GM10248 (cell line): ENCODE measurements around the gene BAHCC1.

Experiments used
- CTCF ChIA-PET: fragments of 300-600 bp; sonication (Branson Sonifier 250); formaldehyde crosslinking; extraction: SDS; loops from one replicate; lab custom pipeline; 2021; ENCODE audit warnings: antibody characterized with exemption; lab: Yijun Ruan, JAX
- POLR2A ChIA-PET: fragments of 350-650 bp; sonication (Branson Sonifier 250); formaldehyde crosslinking; extraction: SDS; loops from one replicate; lab custom pipeline; 2020; ENCODE audit warnings: antibody characterized with exemption; lab: Yijun Ruan, JAX
- DNase-seq: peaks from one replicate; pipeline ENCODE4 v3.0.0; 2012; ENCODE audit errors: extremely low spot score
- TF ChIP-seq, protein P1 (sequence below): IDR thresholded peaks from 2 replicates; pipeline ENCODE4 v1.5.1; 2012; ENCODE audit warnings: mild to moderate bottlenecking, low read depth; ENCODE audit errors: extremely low read depth, missing control alignments, control extremely low read depth

BAHCC1 gene

DNA sequence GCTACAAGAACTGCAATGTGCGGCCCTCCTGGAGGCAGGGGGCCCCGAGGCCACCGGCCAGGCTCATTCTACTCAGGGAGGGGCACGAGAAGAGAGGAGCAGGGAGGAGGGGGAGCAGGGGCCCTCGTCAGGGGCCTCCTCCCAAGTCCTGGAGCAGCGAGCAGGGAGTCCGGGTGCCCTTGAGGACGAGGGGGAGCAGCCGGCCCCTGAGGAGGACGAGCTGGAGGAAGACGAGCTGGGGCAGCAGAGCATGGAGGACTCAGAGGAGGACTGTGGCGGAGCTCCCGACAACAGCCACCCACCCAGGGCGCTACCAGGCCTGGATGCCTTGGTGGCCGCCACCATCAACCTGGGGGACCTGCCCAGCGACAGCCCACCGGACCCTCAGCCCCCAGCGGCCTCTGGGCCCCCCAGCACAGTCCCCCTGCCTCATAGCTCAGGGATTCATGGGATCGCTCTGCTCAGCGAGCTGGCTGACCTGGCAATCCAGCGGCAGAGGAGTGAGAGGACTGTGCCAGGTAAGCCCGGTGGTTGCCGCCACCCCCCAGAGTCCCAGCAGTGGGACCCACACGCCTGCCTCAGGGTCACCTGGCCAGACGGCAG is 52.2 kb downstream of the BAHCC1 start:
- TF ChIP-seq, protein P1, sequence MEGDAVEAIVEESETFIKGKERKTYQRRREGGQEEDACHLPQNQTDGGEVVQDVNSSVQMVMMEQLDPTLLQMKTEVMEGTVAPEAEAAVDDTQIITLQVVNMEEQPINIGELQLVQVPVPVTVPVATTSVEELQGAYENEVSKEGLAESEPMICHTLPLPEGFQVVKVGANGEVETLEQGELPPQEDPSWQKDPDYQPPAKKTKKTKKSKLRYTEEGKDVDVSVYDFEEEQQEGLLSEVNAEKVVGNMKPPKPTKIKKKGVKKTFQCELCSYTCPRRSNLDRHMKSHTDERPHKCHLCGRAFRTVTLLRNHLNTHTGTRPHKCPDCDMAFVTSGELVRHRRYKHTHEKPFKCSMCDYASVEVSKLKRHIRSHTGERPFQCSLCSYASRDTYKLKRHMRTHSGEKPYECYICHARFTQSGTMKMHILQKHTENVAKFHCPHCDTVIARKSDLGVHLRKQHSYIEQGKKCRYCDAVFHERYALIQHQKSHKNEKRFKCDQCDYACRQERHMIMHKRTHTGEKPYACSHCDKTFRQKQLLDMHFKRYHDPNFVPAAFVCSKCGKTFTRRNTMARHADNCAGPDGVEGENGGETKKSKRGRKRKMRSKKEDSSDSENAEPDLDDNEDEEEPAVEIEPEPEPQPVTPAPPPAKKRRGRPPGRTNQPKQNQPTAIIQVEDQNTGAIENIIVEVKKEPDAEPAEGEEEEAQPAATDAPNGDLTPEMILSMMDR: no peak
- no peak for DNase-seq
- CTCF ChIA-PET: interaction anchor here (1.1 kb wide), 1 partner anchor 10 kb away, joined by 3 read pairs; no protein-coding TSS in a partner anchor
- POLR2A ChIA-PET: no interaction called here

DNA sequence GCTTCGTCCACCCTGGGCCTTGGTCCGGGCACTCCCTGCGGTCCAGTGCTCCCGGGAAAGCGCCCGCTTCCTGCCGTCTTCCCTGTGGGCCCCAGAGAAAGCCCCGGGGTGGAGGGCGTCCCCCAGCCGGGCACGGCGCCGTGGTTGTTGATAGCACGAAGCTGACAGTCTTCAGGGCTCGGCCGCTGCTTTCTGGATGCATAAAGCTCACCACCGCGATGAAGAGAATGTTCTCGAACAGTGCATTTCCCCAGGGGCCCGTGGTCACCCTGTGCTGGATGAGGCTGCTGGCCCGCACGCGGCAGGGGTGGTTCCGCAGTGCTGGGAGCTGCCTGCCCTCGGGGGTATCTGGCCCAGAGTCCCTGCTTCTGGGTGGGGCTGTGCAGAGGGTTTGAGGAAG is 53.2 kb downstream of the BAHCC1 start:
- ChIA-PET POLR2A (no interaction called here), CTCF (no interaction called here)
- TF ChIP-seq, protein P1: no peak
- no peak for DNase-seq

DNA sequence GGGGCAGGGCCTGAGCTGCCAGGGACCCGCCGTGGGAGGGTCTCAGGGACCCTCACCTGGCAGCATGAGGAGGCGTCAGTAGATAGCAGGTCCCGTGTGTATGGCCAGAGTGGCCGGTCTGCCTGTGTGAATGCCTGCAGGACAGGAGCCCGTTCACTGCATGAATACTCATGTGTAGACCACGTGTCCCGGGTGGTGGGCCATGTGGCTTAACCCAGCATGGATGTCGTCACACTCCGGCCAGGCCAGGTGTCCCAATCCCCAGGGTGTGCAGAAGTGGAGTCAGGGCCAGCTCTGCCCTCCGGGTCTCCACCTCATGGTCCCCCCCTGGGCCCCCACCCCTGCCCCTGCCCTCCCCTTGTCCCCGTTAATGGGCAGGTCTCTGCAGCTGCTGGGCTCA is 53.7 kb downstream of the BAHCC1 start:
- POLR2A ChIA-PET: no interaction called here
- TF ChIP-seq, protein P1: no peak
- CTCF ChIA-PET: no interaction called here
- DNase-seq: no peak

DNA sequence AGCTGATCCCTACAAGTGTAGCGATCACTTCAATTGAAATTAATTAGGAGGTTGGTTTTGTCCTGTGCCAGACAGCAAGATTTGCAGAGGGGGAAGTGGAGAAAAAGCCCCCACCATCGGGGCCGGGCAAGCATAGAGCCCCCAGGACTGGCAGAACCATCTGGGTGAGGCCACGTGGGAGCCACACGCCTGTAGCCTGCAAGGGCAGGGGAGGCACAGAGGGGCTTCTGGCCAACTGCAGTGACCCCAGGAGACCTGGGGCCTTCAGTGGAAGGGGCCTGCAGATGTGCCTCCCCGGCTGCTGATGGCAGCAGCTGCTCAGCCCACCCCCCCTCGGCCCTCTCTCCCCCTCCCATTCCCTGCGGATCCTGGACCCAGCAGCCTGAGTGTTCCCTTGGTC is 54.1 kb downstream of the BAHCC1 start:
- CTCF ChIA-PET: no interaction called here
- POLR2A ChIA-PET: no interaction called here
- TF ChIP-seq, protein P1: no peak
- no peak for DNase-seq

DNA sequence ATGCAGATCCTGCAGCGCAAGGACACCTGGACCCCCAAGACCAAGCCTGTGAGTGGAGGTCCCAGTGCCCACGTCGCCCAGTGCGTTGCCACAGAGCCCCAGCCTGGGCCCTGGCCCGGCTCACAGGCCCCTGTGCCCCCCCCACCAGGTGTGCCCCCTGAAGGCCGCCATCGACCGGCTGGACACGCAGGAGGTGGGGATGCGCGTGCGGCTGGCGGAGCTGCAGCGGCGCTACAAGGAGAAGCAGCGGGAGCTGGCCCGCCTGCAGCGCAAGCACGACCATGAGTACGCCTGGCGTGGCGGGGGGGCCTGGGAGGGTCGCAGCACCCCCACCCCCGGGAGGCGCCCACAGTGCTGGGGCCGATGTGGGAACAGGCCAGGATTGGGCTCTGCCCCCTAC is 56.6 kb downstream of the BAHCC1 start:
- CTCF ChIA-PET: interaction anchor here (1.6 kb wide), 1 partner anchor 11 kb away, joined by 4 read pairs; no protein-coding TSS in a partner anchor
- DNase-seq: no peak
- TF ChIP-seq, protein P1: no peak
- POLR2A ChIA-PET: no interaction called here

DNA sequence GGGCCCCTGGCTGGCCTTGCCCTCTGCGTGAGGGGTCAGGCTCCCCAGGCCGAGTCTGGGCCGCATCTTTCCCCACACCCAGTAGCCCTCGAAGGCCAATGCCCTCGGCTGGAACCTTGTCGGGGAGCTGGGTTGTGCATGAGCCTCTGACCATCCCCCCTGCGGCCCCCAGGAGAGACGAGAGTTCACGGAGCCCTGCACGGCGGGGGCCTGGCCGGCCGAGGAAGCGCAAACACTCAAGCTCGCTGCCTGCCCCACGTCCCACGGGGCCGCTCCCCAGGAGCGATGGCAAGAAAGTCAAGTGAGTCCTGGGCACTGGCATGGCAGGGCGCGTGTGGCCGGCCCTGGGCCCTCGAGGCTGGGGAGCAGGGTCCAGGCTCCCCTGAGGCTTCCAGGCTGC is 57.3 kb downstream of the BAHCC1 start:
- DNase-seq: no peak
- TF ChIP-seq, protein P1: no peak
- CTCF ChIA-PET: no interaction called here
- POLR2A ChIA-PET: no interaction called here
